IMR-90 (cell line): Measurements from ENCODE around the gene MMP24.
"Not testable (repeated sequence)": the region's sequence is repeated elsewhere in the genome, so short reads cannot be mapped to it uniquely, and the experiment has no call there.

Source experiments
- CEBPB ChIP-seq: IDR thresholded peaks from 2 replicates; pipeline ENCODE4 v1.6.1; 2012; ENCODE audit warnings: low read depth, low read length, improper control_type of control experiment
- FOS ChIP-seq: fragments of 150-350 bp; IDR thresholded peaks from 2 replicates; pipeline ENCODE4 v1.6.1; 2016; ENCODE audit warnings: low read depth, low read length

- TF ChIP-seq CEBPB, FOS: not testable (repeated sequence)
These were observed 26.1 kb downstream of the MMP24 start for GRCh38 chr20:35252598-35252997.
